GM23338 (cell line): ENCODE measurements around the gene JARID2. TPM values are rescaled to one million over a fixed set of nuclear protein-coding genes. Genes with fewer than 3 reads are reported as not detected.

ENCODE experiments used
- ATAC-seq: fragments of 200-7000 bp; cut with Tn5 transposase; 3 replicates; pipeline ENCODE4 v1.9.1; 2020
- DNase-seq: peaks from one replicate; pipeline ENCODE4 v3.0.0-alpha.2; 2015; ENCODE audit warnings: low spot score
- H2AFZ ChIP-seq: fragments of 200-600 bp; sonication (generic); 2 replicates; pipeline ENCODE4 v1.8.0; 2016; ENCODE audit warnings: antibody characterized with exemption, mild to moderate bottlenecking, moderate library complexity
- H3F3A ChIP-seq: fragments of 200-600 bp; sonication (generic); replicated peaks from 2 replicates; pipeline ENCODE4 v1.8.0; 2017; ENCODE audit warnings: antibody characterized with exemption, mixed run types, low read depth
- H3K27ac ChIP-seq: fragments of 200-600 bp; sonication (generic); 2 replicates; pipeline ENCODE4 v1.6.1; 2016; ENCODE audit warnings: low read depth
- H3K27me3 ChIP-seq: fragments of 200-600 bp; sonication (generic); 2 replicates; pipeline ENCODE4 v1.8.0; 2016; ENCODE audit warnings: mild to moderate bottlenecking, mixed run types, moderate library complexity; ENCODE audit not compliant: insufficient read depth
- H3K36me3 ChIP-seq: fragments of 200-600 bp; sonication (generic); 2 replicates; pipeline ENCODE4 v1.8.0; 2016; ENCODE audit warnings: mild to moderate bottlenecking; ENCODE audit not compliant: insufficient read depth
- H3K4me1 ChIP-seq: fragments of 200-600 bp; sonication (generic); 2 replicates; pipeline ENCODE4 v1.8.0; 2016; ENCODE audit warnings: mild to moderate bottlenecking, moderate library complexity; ENCODE audit not compliant: insufficient read depth
- H3K4me2 ChIP-seq: fragments of 200-600 bp; sonication (generic); 2 replicates; pipeline ENCODE4 v1.7.1; 2017; ENCODE audit warnings: mixed run types
- H3K4me3 ChIP-seq: fragments of 200-600 bp; sonication (generic); 2 replicates; pipeline ENCODE4 v1.6.1; 2016; ENCODE audit warnings: mixed run types
- H3K79me2 ChIP-seq: fragments of 200-600 bp; sonication (generic); replicated peaks from 2 replicates; pipeline ENCODE4 v1.8.0; 2017; ENCODE audit warnings: mild to moderate bottlenecking; ENCODE audit not compliant: insufficient read depth
- H3K9me2 ChIP-seq: fragments of 200-600 bp; sonication (generic); 2 replicates; pipeline ENCODE4 v1.8.0; 2017; ENCODE audit not compliant: insufficient read depth
- H4K20me1 ChIP-seq: fragments of 200-600 bp; sonication (generic); replicated peaks from 2 replicates; pipeline ENCODE4 v1.8.0; 2017; ENCODE audit warnings: mild to moderate bottlenecking; ENCODE audit not compliant: insufficient read depth
- H3K27ac Mint-ChIP-seq: 2 replicates; pipeline ENCODE4 v1.8.0; 2020; ENCODE audit warnings: inconsistent platforms, mild to moderate bottlenecking, moderate library complexity, mixed read lengths
- H3K27me3 Mint-ChIP-seq: 3 replicates; pipeline ENCODE4 v1.8.0; 2022; ENCODE audit warnings: low read depth, mild to moderate bottlenecking, moderate library complexity, mixed read lengths, inconsistent platforms; ENCODE audit not compliant: insufficient read depth, poor library complexity
- H3K36me3 Mint-ChIP-seq: 3 replicates; pipeline ENCODE4 v1.8.0; 2021; ENCODE audit warnings: low read depth, mild to moderate bottlenecking, inconsistent platforms, moderate library complexity, mixed read lengths
- H3K4me1 Mint-ChIP-seq: 3 replicates; pipeline ENCODE4 v1.8.0; 2020; ENCODE audit warnings: mild to moderate bottlenecking, inconsistent platforms, mixed read lengths
- H3K4me3 Mint-ChIP-seq: 3 replicates; pipeline ENCODE4 v1.8.0; 2021; ENCODE audit warnings: moderate library complexity, mild to moderate bottlenecking, inconsistent platforms, mixed read lengths
- H3K9me3 Mint-ChIP-seq: 3 replicates; pipeline ENCODE4 v1.8.0; 2020; ENCODE audit warnings: moderate library complexity, mild to moderate bottlenecking, inconsistent platforms, mixed read lengths
- CTCF ChIP-seq, 2 experiments: fragments of 200-600 bp in 1 of 2; sonication (generic) in 1 of 2; conservative IDR thresholded peaks; 2 replicates each; pipeline versions ENCODE4 v1.5.1 to v1.6.1; 2016 to 2017; ENCODE audit warnings: antibody characterized with exemption in 2 of 2, low read depth in 2 of 2, mild to moderate bottlenecking in 2 of 2, moderate library complexity in 1 of 2
- ETS1 ChIP-seq: IDR thresholded peaks from 2 replicates; pipeline ENCODE4 v1.6.1; 2016; ENCODE audit warnings: antibody characterized with exemption
- EZH2 ChIP-seq: fragments of 200-600 bp; sonication (generic); IDR thresholded peaks from one replicate; pipeline ENCODE4 v1.8.0; 2017; ENCODE audit warnings: antibody characterized with exemption, mild to moderate bottlenecking, low read depth; ENCODE audit not compliant: unreplicated experiment
- JUNB ChIP-seq: IDR thresholded peaks from one replicate; pipeline ENCODE4 v1.6.1; 2016; ENCODE audit warnings: antibody characterized with exemption; ENCODE audit not compliant: unreplicated experiment
- NANOG ChIP-seq: IDR thresholded peaks from 2 replicates; pipeline ENCODE4 v1.6.1; 2016; ENCODE audit warnings: antibody characterized with exemption, borderline replicate concordance
- POLR2AphosphoS5 ChIP-seq: IDR thresholded peaks from 2 replicates; pipeline ENCODE4 v1.6.1; 2016; ENCODE audit warnings: antibody characterized with exemption, low read depth
- REST ChIP-seq: IDR thresholded peaks from one replicate; pipeline ENCODE4 v1.6.1; 2018; ENCODE audit warnings: antibody characterized with exemption; ENCODE audit not compliant: unreplicated experiment
- STAT1 ChIP-seq: IDR thresholded peaks from one replicate; pipeline ENCODE4 v1.6.1; 2016; ENCODE audit warnings: antibody characterized with exemption; ENCODE audit not compliant: unreplicated experiment
- ZNF114 ChIP-seq: fragments of 250-450 bp; sonication (Bioruptor Pico); IDR thresholded peaks from 2 replicates; pipeline ENCODE4 v1.5.0; 2020; ENCODE audit warnings: mild to moderate bottlenecking, moderate library complexity
- ZNF462 ChIP-seq: fragments of 250-450 bp; sonication (Bioruptor Pico); IDR thresholded peaks from 2 replicates; pipeline ENCODE4 v1.5.0; 2020; ENCODE audit warnings: mild to moderate bottlenecking, moderate library complexity
- polyA plus RNA-seq: library from polyadenylated mRNA; unstranded; fragments of >200 nt; fragmentation: Nextera tagmentation; extraction: Ambion mirVana; gene quantifications from 2 replicates; pipeline ENCODE4 v1.2.1, GENCODE V29; 2016
- total RNA-seq: library from RNA; depleted of rRNA; stranded (reverse); fragments of >200 nt; shearing (Covaris generic); gene quantifications from 2 replicates; pipeline ENCODE4 v1.2.3, GENCODE V29; 2014

Gene JARID2
- total and polyA plus RNA-seq, 2 experiments from 2014 or later, result 92.8 to 196 TPM

- TF ChIP-seq REST, result no peak
- TF ChIP-seq ZNF114 (CRISPR knock-in tag), result no peak
Observed at GRCh38 chr6:15426901-15427300, 181.0 kb downstream of the JARID2 start (continued).

- no peak overlapping the region for H3K4me3 Mint-ChIP-seq
- no peak for TF ChIP-seq ETS1
- no peak for TF ChIP-seq EZH2
- no peak for TF ChIP-seq NANOG
- TF ChIP-seq JUNB, result no peak
- TF ChIP-seq STAT1, result no peak
- no peak for TF ChIP-seq CTCF (conservative IDR thresholded peaks at IDR 0.05; ENCODE audit: low read depth in 2 of 2)
- no peak for TF ChIP-seq POLR2AphosphoS5
- TF ChIP-seq ZNF462, result no peak
Observed at GRCh38 chr6:15427331-15428070, 181.6 kb downstream of the JARID2 start.

More at GRCh38 chr6:15427331-15428070, 181.6 kb downstream of the JARID2 start:
- H3K27ac ChIP-seq, result no peak overlapping the region
- H3K9me3 Mint-ChIP-seq, result no peaks in the 10 kb centered on the region; the same call in 2 of the 3 replicates
- DNase-seq (peak; percentile 54), ATAC-seq (no peak)
- peak overlapping the region; percentile 38; the same call in 1 of the 2 replicates for H3K27ac Mint-ChIP-seq
- H3K79me2 ChIP-seq, result peaks cover 100% of the 10 kb centered on the region
- H2AFZ ChIP-seq, result no peak overlapping the region
- peaks cover 97% of the 10 kb centered on the region for H3K4me1 Mint-ChIP-seq
- H3K9me2 ChIP-seq, result no peaks in the 10 kb centered on the region
- 0 out of 2 replicates have a peak, but pooled peaks cover 4% of the 10 kb centered on the region for H3F3A ChIP-seq
- H3K4me1 ChIP-seq, result peaks cover 97% of the 10 kb centered on the region
- H3K27me3 ChIP-seq, result no peaks in the 10 kb centered on the region
- peak overlapping the region; percentile 22 for H3K4me2 ChIP-seq
- peaks cover 99% of the 10 kb centered on the region for H4K20me1 ChIP-seq
- peaks cover 25% of the 10 kb centered on the region for H3K36me3 Mint-ChIP-seq
- H3K27me3 Mint-ChIP-seq, result peaks cover 41% of the 10 kb centered on the region
- H3K36me3 ChIP-seq, result no peaks in the 10 kb centered on the region
- no peak overlapping the region for H3K4me3 ChIP-seq
